Keratinocyte (primary cell): Measurements from ENCODE around the gene CDADC1.

Experiments
- CTCF ChIP-seq, 3 experiments: IDR thresholded peaks in 1 of 3; conservative IDR thresholded peaks in 1 of 3; optimal IDR thresholded peaks in 1 of 3; 2 replicates in 2 of 3; 3 replicates in 1 of 3; pipeline versions ENCODE3 to v1.5.1; 2011; ENCODE audit warnings: low read length in 3 of 3, mild to moderate bottlenecking in 3 of 3, moderate library complexity in 2 of 3, control low read depth in 1 of 3, inconsistent platforms in 1 of 3; ENCODE audit not compliant: insufficient read depth in 2 of 3; ENCODE audit errors: extremely low read depth in 1 of 3
- EZH2 ChIP-seq: IDR thresholded peaks from one replicate; pipeline ENCODE4 v1.6.1; 2012; ENCODE audit warnings: inconsistent platforms, mild to moderate bottlenecking, low read length, moderate library complexity

GRCh38 chr13:49253310-49253709 is 5.6 kb downstream of the CDADC1 start:
- no peak for TF ChIP-seq CTCF (optimal IDR thresholded peaks at IDR 0.05 in 1 of 3, IDR thresholded peaks at IDR 0.05 in 1 of 3, conservative IDR thresholded peaks at IDR 0.05 in 1 of 3; ENCODE audit: extremely low read depth in 1 of 3, insufficient read depth in 2 of 3, low read length in 3 of 3)
- no peak for TF ChIP-seq EZH2
